Measurements from ENCODE around the gene DQX1.

GRCh38 chr2:74533464-74533863 is 7.4 kb upstream of the DQX1 start:
- TF ChIP-seq, protein P1, sequence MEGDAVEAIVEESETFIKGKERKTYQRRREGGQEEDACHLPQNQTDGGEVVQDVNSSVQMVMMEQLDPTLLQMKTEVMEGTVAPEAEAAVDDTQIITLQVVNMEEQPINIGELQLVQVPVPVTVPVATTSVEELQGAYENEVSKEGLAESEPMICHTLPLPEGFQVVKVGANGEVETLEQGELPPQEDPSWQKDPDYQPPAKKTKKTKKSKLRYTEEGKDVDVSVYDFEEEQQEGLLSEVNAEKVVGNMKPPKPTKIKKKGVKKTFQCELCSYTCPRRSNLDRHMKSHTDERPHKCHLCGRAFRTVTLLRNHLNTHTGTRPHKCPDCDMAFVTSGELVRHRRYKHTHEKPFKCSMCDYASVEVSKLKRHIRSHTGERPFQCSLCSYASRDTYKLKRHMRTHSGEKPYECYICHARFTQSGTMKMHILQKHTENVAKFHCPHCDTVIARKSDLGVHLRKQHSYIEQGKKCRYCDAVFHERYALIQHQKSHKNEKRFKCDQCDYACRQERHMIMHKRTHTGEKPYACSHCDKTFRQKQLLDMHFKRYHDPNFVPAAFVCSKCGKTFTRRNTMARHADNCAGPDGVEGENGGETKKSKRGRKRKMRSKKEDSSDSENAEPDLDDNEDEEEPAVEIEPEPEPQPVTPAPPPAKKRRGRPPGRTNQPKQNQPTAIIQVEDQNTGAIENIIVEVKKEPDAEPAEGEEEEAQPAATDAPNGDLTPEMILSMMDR (IDR thresholded peaks at IDR 0.05; ENCODE audit: poor library complexity, severe bottlenecking) = no peak
- TF ChIP-seq EZH2 (IDR thresholded peaks at IDR 0.05; ENCODE audit: borderline replicate concordance, insufficient read depth, low read length, poor library complexity, severe bottlenecking) (no peak), POLR2AphosphoS5 (IDR thresholded peaks at IDR 0.05) (no peak), REST (IDR thresholded peaks at IDR 0.05; ENCODE audit: borderline replicate concordance) (no peak)
